IPS-20b (cell line): Measurements from ENCODE around the gene TMED3.
"Not testable (repeated sequence)": the region's sequence is repeated elsewhere in the genome, so short reads cannot be mapped to it uniquely, and the experiment has no call there.

Experiments used
- H3K27ac ChIP-seq: one replicate; pipeline ENCODE4 v1.5.1; 2013; ENCODE audit warnings: low read length
- H3K27me3 ChIP-seq: 2 replicates; pipeline ENCODE4 v1.6.1; 2013; ENCODE audit warnings: mild to moderate bottlenecking, low read length, inconsistent platforms; ENCODE audit not compliant: insufficient read depth
- H3K36me3 ChIP-seq: 2 replicates; pipeline ENCODE4 v1.6.1; 2013; ENCODE audit warnings: low read depth, mild to moderate bottlenecking, inconsistent platforms, low read length, moderate library complexity; ENCODE audit not compliant: insufficient read depth
- H3K4me1 ChIP-seq: 2 replicates; pipeline ENCODE4 v1.6.1; 2013; ENCODE audit warnings: mild to moderate bottlenecking, control low read depth, inconsistent platforms, low read length, moderate library complexity; ENCODE audit not compliant: insufficient read depth
- H3K4me3 ChIP-seq: 2 replicates; pipeline ENCODE4 v1.5.1; 2013; ENCODE audit warnings: mild to moderate bottlenecking, low read length, inconsistent platforms
- H3K9ac ChIP-seq: 2 replicates; pipeline ENCODE4 v1.6.1; 2013; ENCODE audit warnings: low read depth, mild to moderate bottlenecking, inconsistent platforms, low read length, moderate library complexity
- H3K9me3 ChIP-seq: 2 replicates; pipeline ENCODE4 v1.6.1; 2013; ENCODE audit warnings: mild to moderate bottlenecking, low read depth, low read length, inconsistent platforms; ENCODE audit not compliant: insufficient read depth

TMED3 gene

DNA sequence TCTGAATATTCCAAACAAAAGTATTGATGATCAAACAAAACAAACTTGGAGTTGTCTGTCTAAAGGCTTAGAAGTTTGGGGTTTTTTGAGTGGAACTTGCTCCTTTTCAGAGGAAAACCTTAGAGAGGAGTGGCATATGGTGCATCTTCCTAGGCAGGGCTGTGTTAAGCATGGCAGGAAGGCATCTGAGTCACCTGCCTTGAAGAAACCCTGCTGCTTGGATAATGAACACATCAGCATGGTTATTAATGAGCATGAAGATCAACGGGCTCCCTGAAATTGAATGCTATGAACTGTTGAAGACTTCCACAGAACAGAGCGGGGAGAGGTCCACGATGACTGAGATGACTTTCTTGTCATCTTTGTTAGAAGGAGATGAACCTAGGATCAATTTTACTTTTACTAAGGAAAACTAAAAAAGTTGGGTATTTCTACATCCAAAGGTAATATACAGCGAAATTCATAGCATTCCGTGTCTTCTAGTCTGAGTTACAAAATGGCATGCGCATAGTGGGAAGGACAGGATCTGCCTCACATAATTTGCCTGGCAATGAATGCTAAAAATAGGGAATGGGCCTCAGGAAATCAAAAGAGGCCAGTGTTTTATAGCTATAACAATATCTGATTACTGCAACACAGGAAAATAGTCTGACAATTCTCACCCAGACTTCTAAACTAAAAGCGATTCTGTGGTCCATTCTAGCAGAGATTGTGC is 11.6 kb upstream of the TMED3 start:
- Histone ChIP-seq H3K4me3 (no peak overlapping the region), H3K9me3 (no peaks in the 10 kb centered on the region), H3K27ac (no peak overlapping the region), H3K9ac (no peak overlapping the region), H3K36me3 (no peaks in the 10 kb centered on the region), H3K4me1 (no peaks in the 10 kb centered on the region), H3K27me3 (peaks cover 47% of the 10 kb centered on the region)

DNA sequence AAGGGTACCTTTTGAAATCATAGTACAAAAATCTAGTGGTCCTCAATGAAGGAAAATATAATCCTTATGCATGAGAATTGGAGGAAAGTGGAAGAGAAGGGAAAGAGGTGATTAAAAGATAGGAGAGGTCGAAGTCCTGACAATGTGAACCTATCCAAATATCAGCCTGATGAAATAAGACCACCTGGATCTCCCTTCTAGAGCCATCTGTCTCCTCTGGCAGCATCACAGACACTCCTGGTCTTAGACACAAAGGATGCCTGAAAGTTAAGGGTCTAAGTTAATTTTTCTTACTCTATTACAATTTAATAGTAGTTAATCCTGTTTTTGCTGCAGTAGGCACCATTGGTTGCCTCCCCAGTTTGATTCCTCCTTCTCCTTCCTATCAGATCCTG is 11.1 kb upstream of the TMED3 start:
- Histone ChIP-seq H3K9me3 (no peaks in the 10 kb centered on the region), H3K4me3 (no peak overlapping the region), H3K9ac (no peak overlapping the region), H3K27ac (no peak overlapping the region), H3K4me1 (no peaks in the 10 kb centered on the region), H3K27me3 (peaks cover 52% of the 10 kb centered on the region), H3K36me3 (no peaks in the 10 kb centered on the region)

DNA sequence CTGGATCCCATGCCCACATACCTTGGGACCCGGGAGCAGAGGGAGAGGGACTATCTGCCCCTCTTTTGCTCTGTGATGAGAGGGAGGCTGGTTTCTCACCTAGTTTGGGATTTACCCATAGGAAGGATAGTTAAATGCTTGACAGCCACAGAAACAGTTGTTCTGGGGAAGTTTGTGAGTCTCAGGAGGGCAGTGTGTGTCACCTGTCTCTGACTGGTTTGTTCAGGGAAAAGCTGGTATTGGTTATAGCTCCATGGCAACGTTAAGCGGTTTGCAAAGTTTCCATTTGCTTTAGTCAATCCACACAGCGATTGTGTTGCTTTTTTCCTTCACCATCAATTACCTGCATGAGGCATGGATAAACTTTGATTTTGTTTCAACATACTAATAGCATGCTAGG is 3.7 kb upstream of the TMED3 start:
- Histone ChIP-seq H3K4me1 (no peaks in the 10 kb centered on the region), H3K36me3 (no peaks in the 10 kb centered on the region), H3K9me3 (no peaks in the 10 kb centered on the region), H3K27ac (no peak overlapping the region), H3K4me3 (no peak overlapping the region), H3K9ac (no peak overlapping the region), H3K27me3 (peaks cover 72% of the 10 kb centered on the region)

DNA sequence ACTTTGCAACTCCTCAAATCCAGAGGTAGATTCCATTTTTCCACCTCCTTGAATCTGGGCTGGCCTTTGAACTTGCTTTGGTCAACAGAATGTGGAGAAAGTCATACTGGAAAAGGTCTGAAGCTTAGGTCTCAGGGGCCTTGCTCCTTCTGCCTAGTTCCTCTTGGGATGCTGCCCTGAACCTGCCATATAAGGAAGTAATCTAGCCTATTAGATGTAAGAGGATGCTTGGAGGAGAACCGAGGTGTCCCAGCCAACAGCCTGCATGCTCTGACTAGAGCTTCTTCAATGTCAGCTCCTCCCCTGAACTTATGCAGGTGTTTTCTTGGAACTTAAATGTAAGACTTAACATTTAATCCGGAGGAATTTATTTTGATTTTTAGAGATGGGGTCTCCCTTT is 2.0 kb upstream of the TMED3 start:
- Histone ChIP-seq H3K27ac (no peak overlapping the region), H3K36me3 (peaks cover 8% of the 10 kb centered on the region), H3K9me3 (no peaks in the 10 kb centered on the region), H3K9ac (no peak overlapping the region), H3K4me3 (no peak overlapping the region), H3K27me3 (peaks cover 64% of the 10 kb centered on the region), H3K4me1 (no peaks in the 10 kb centered on the region)

DNA sequence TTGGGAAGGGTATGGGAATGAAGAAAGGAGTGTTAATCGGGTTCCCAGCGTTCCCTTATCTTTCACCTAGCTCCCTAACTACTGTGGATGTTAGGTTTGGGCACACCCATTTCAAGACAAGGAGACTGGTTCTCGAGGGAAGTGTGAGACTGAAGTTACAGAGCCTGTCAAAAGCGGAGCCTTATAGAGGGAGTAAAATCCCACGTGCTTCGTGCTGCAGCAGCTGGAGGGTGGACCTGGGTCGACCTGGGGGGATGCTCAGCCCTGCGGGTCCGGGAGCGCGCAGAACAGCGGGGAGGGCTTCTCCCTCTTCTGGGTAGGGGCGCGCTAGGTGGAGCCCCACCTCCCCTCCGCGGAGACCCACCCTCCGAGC is 314 bp upstream of the TMED3 start:
- peaks cover 26% of the 10 kb centered on the region for H3K36me3 ChIP-seq
- peaks cover 50% of the 10 kb centered on the region for H3K27me3 ChIP-seq
- no peaks in the 10 kb centered on the region for H3K9me3 ChIP-seq
- no peaks in the 10 kb centered on the region for H3K4me1 ChIP-seq
- peak overlapping the region; percentile 79 for H3K4me3 ChIP-seq
- H3K9ac ChIP-seq: no peak overlapping the region
- no peak overlapping the region for H3K27ac ChIP-seq

DNA sequence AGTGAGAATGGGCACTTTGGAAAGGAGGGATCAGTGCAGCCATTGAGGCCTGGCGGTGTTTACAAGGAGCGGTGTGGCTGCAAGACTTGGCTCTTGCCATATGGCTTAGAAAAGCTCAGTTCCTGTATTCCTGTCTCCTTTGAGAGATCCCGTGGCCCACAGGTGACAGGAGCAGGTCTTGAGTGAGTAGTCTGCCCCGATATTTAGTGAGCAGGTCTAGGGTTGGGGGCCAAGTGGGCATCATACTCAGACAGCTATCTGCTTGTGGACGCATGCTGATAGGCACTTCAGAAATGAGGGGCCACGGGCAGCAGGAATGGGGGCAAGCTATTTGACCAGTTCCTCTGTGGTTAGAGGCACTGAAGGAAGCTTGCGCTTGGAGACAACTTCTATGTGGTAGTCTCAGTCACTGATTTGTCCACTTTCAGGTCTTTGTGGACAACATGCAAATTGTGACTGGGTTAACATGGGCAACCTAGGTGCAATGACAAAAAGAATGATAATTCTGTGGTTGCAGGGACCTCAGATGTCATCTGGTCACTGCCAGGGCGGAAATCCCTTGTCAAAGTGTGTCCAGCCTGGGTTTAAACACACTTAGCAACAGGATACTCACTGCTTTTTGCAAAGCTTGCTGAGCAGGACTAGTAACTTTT is 1.1 kb downstream of the TMED3 start:
- H3K9me3 ChIP-seq: no peaks in the 10 kb centered on the region
- H3K9ac ChIP-seq: peak overlapping the region; percentile 93
- peaks cover 36% of the 10 kb centered on the region for H3K27me3 ChIP-seq
- peak overlapping the region; percentile 92 for H3K4me3 ChIP-seq
- no peaks in the 10 kb centered on the region for H3K4me1 ChIP-seq
- H3K27ac ChIP-seq: no peak overlapping the region
- H3K36me3 ChIP-seq: peaks cover 40% of the 10 kb centered on the region

DNA sequence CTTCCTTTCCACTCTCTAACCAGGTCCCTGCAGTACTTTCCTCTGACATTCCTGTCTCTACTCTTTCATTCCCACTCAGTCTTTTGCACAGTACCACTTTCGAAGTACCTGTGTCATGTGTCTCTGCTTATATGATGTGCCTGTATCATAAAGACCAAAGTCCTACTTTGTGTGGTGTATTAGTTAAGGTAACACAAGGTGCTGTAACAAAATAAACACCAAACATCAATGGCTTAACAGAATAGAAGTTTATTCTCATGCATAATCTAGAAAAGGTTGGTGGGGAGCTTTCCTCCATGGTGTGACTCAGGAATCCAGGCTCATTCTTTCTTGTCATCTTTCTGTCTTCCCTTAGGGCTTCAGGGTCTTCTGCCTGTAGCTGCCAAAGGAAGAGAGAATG is 3.3 kb downstream of the TMED3 start:
- no peak overlapping the region for H3K4me3 ChIP-seq
- H3K9ac ChIP-seq: no peak overlapping the region
- H3K27ac ChIP-seq: no peak overlapping the region
- no peaks in the 10 kb centered on the region for H3K4me1 ChIP-seq
- peaks cover 61% of the 10 kb centered on the region for H3K36me3 ChIP-seq
- H3K9me3 ChIP-seq: no peaks in the 10 kb centered on the region
- peaks cover 15% of the 10 kb centered on the region for H3K27me3 ChIP-seq

DNA sequence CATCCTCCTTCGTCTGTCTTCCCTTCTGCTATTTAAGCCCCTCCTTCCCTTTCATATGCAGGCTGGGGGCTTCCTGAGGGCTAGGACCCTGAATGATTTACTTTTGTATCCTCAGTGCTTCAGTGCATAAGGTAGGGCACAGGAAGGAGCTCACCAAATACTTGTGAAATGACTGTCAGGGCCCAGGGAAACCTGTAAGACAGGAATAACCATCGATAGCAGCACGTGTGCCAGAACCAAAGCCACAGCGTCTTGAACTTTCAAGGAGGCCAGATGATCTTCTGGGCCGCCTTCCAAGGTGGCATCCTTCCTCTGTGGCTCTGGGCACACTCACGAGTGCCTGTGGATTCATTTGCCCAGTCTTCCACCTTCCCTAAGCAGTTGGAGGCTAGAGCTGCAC is 3.9 kb downstream of the TMED3 start:
- no peaks in the 10 kb centered on the region for H3K4me1 ChIP-seq
- H3K9ac ChIP-seq: no peak overlapping the region
- no peaks in the 10 kb centered on the region for H3K9me3 ChIP-seq
- peaks cover 68% of the 10 kb centered on the region for H3K36me3 ChIP-seq
- H3K27me3 ChIP-seq: peaks cover 9% of the 10 kb centered on the region
- no peak overlapping the region for H3K27ac ChIP-seq
- no peak overlapping the region for H3K4me3 ChIP-seq

DNA sequence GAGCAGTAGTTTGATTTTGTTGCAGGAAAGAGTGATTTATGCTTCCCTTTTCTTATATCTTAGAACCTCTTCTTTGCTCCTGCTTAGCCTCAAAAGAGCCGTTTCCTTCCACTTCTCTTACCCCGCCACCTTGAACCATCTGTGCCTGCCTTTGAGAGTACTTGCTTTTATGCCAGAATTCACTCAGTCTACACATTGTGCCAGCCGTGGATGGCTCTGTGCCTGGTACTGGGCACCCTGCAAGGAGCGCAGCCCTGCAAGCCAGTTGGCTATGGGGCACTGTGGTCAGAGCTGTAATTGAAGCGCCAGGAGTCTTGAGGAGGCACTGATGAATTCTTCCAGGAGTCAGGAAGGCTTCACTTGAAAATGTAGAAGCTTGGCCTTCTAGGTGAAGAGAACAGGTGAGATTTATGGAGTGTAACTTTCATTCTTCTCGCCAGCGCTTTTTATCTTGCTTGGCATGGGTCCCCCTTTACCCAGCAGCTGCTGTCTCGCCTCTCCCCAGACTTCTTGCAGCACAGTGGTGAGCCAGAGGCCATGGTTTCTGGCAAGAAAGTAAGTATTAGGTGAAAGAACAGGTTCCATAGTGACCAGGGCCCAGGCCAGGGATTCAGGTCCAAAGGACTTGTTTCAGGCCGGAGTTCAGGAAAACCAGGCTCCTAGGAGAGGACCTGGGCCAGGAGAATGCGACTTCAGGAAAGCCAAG is 4.9 kb downstream of the TMED3 start:
- no peaks in the 10 kb centered on the region for H3K4me1 ChIP-seq
- no peaks in the 10 kb centered on the region for H3K9me3 ChIP-seq
- H3K36me3 ChIP-seq: peaks cover 73% of the 10 kb centered on the region
- H3K27ac ChIP-seq: no peak overlapping the region
- no peak overlapping the region for H3K4me3 ChIP-seq
- H3K9ac ChIP-seq: no peak overlapping the region
- no peaks in the 10 kb centered on the region for H3K27me3 ChIP-seq

DNA sequence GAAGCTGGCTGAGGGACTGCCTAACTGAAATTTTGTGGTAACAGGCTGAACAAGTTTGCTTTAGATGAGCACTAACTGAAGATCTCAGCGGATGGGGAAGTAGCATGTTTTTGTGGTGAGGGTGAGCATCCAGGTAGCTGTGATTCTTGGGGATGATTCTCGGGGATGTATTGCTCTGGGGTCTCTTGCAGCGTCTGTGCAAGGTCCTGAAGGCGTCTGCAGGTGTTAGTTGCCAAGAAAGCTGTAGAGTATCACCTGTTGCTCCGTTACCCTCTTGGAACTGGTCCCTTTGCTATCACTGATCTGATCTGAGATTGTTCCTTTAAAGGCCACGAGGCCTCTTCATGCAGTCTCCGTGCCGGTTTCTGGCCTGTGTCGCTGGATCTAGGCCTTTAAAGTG is 6.0 kb downstream of the TMED3 start:
- Histone ChIP-seq H3K27ac (no peak overlapping the region), H3K36me3 (peaks cover 84% of the 10 kb centered on the region), H3K4me1 (no peaks in the 10 kb centered on the region), H3K9ac (no peak overlapping the region), H3K4me3 (no peak overlapping the region), H3K9me3 (no peaks in the 10 kb centered on the region), H3K27me3 (no peaks in the 10 kb centered on the region)

DNA sequence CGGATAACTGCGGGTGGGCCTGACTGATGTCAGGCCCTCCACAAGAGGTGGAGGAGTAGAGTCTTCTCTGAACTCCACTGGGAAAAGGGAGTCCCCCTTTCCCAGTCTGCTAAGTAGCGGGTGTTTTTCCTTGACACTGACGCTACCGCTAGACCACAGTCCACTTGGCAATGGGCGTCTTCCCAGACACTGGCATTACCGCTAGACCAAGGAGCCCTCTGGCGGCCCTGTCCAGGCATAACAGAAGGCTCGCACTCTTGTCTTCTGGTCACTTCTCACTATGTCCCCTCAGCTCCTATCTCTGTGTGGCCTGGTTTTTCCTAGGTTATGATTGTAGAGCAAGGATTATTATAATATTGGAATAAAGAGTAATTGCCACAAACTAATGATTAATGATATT is 9.1 kb downstream of the TMED3 start:
- not testable (repeated sequence) for H3K4me3 ChIP-seq, H3K4me1 ChIP-seq, H3K9ac ChIP-seq, H3K9me3 ChIP-seq, H3K27me3 ChIP-seq, H3K27ac ChIP-seq
- peaks cover 82% of the 10 kb centered on the region for H3K36me3 ChIP-seq

DNA sequence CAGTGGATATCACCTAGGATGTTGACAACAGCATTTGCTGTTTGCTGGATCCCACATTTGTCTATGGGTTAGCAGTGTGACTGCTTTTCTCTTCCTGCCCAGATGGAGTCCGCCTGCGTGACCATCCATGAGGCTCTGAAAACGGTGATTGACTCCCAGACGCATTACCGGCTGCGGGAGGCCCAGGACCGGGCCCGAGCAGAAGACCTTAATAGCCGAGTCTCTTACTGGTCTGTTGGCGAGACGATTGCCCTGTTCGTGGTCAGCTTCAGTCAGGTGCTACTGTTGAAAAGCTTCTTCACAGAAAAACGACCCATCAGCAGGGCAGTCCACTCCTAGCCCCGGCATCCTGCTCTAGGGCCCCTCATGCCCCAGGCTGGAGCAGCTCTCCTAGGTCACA is 11.0 kb downstream of the TMED3 start:
- no peak overlapping the region for H3K4me3 ChIP-seq
- H3K4me1 ChIP-seq: no peaks in the 10 kb centered on the region
- H3K9me3 ChIP-seq: no peaks in the 10 kb centered on the region
- peaks cover 70% of the 10 kb centered on the region for H3K36me3 ChIP-seq
- no peaks in the 10 kb centered on the region for H3K27me3 ChIP-seq
- no peak overlapping the region for H3K9ac ChIP-seq
- H3K27ac ChIP-seq: no peak overlapping the region
